Measurements from ENCODE around the gene DDB1. TPM values are rescaled to one million over a fixed set of nuclear protein-coding genes. Genes with fewer than 3 reads are reported as not detected.

DDB1 gene
- total RNA-seq, 1 donor: 330 TPM

DNA sequence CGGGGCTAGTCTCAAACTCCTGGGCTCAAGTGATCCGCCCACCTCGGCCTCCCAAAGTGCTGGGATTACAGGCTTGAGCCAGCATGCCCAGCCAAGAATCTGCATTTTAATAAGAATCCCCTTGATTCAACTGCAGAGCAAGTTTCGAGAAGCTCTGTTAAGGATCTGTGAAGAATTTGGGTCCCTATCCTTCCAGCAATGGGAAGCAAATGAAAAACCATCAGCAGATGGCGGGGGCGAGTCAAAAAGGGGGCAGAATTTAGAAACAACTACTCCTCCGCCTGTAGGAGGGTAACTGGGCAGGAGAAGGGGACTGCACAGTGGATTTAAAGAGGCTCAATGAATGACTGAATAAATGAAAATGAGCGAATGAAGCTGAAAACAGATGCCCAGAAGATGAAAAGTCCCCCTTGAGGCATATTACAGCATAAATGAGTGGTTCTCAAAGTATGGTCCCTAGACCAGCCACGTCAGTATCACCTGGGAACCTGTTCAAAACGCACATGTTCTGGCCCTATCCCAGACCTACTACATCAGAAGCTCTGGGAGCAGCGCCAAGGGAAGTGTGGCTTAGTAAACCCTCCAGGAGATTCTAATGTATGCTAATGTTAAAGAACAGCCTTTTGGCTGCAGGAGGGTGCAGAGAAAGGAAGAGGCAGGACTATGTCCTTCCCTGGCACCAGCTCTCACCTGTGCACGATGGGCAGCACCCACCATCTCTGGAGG lies 52.8 kb downstream of the DDB1 start:
- peaks cover 4% of the 10 kb centered on the region for H4K20me1 ChIP-seq (ENCODE audit: insufficient read depth, low read length)
- TF ChIP-seq, protein P1, sequence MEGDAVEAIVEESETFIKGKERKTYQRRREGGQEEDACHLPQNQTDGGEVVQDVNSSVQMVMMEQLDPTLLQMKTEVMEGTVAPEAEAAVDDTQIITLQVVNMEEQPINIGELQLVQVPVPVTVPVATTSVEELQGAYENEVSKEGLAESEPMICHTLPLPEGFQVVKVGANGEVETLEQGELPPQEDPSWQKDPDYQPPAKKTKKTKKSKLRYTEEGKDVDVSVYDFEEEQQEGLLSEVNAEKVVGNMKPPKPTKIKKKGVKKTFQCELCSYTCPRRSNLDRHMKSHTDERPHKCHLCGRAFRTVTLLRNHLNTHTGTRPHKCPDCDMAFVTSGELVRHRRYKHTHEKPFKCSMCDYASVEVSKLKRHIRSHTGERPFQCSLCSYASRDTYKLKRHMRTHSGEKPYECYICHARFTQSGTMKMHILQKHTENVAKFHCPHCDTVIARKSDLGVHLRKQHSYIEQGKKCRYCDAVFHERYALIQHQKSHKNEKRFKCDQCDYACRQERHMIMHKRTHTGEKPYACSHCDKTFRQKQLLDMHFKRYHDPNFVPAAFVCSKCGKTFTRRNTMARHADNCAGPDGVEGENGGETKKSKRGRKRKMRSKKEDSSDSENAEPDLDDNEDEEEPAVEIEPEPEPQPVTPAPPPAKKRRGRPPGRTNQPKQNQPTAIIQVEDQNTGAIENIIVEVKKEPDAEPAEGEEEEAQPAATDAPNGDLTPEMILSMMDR (IDR thresholded peaks at IDR 0.05; ENCODE audit: extremely low read depth, low read depth, low read length): no peak
- H3K4me2 ChIP-seq (ENCODE audit: insufficient read depth, low read length): no peak overlapping the region
- H2AFZ ChIP-seq (ENCODE audit: low read length): no peak overlapping the region
- peaks cover 9% of the 10 kb centered on the region for H3K27me3 ChIP-seq (ENCODE audit: insufficient read depth, low read length)
- DNase-seq (ENCODE audit: insufficient read length, low spot score, missing footprints): peak; percentile 49
- no peak overlapping the region for H3K27ac ChIP-seq (ENCODE audit: low read depth, low read length)
- no peak overlapping the region for H3K4me3 ChIP-seq (ENCODE audit: insufficient read depth, low read length)
- H3K9me3 ChIP-seq (ENCODE audit: low read depth, low read length): no peaks in the 10 kb centered on the region
- peaks cover 3% of the 10 kb centered on the region for H3K4me1 ChIP-seq (ENCODE audit: insufficient read depth, low read length)
- H3K79me2 ChIP-seq (ENCODE audit: insufficient read depth, low read length): no peaks in the 10 kb centered on the region
- H3K36me3 ChIP-seq (ENCODE audit: insufficient read depth, low read length): peaks cover 15% of the 10 kb centered on the region

DNA sequence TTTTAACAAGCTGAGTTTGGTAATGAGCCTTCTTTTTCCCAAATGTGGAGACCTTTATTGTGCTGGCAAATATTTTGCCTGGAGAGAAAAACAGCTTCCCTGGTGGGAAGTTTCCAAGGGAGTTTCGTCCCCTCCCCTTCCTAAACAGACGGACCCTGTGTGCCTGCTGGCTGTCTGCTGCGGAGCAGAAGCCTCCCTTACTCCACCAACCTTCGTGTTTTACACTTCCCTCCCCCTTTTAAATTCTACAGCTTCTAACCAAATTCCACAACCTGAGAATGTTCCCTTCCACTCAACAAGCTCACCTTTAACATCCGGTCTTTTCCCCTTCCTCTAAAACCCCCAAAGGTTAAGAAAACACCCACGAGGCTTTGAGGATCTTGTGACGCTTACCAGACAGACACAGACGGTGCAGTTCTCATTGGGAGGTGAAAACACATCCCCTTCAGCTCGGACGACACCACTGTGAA lies 54.9 kb downstream of the DDB1 start:
- no peak for DNase-seq (ENCODE audit: insufficient read length, low spot score, missing footprints)
- Histone ChIP-seq H3K27ac (ENCODE audit: low read depth, low read length) (no peak overlapping the region), H4K20me1 (ENCODE audit: insufficient read depth, low read length) (peaks cover 4% of the 10 kb centered on the region), H3K4me1 (ENCODE audit: insufficient read depth, low read length) (peaks cover 3% of the 10 kb centered on the region), H3K27me3 (ENCODE audit: insufficient read depth, low read length) (peaks cover 9% of the 10 kb centered on the region), H3K79me2 (ENCODE audit: insufficient read depth, low read length) (no peaks in the 10 kb centered on the region), H3K4me3 (ENCODE audit: insufficient read depth, low read length) (no peak overlapping the region), H3K36me3 (ENCODE audit: insufficient read depth, low read length) (peaks cover 3% of the 10 kb centered on the region), H2AFZ (ENCODE audit: low read length) (no peak overlapping the region), H3K4me2 (ENCODE audit: insufficient read depth, low read length) (no peak overlapping the region), H3K9me3 (ENCODE audit: low read depth, low read length) (no peaks in the 10 kb centered on the region)
- TF ChIP-seq, protein P1 (IDR thresholded peaks at IDR 0.05; ENCODE audit: extremely low read depth, low read depth, low read length): no peak

DNA sequence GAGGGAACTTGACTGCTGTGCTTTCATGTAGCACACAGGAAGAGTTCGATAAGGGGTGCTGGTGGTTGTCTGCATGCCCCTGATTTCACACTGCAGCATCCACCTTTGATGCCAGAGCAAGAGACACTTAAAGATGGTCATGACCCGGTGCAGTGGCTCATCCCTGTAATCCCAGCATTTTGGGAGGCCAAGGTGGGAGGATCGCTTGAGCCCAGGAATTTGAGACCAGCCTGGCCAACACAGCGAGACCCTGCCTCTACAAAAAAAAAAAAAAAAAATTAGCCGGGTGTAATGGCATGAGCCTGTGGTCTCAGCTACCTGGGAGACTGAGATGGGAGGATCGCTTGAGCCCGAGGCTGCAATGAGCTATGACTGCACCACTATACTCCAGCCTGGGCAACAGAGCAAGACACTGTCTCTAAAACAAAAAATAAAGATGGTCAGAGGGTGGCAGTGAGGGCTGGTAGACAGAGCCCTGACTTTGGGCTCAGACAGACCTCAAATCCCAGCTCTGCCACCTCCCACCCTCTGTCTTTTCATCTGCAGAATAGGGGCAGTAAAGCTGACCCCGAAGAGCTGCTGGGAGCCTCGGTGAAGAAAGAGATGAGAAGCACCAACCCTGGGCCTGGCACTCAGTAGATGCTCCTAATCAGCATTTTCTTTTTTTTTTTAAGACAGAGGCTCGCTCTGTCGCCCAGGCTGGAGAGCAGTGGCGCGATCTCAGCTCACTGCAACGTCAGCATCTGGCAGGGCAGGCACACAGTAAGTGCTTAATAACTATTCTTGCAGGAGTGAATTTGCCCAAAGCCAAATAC lies 55.5 kb downstream of the DDB1 start:
- peaks cover 3% of the 10 kb centered on the region for H3K36me3 ChIP-seq (ENCODE audit: insufficient read depth, low read length)
- peaks cover 4% of the 10 kb centered on the region for H3K27me3 ChIP-seq (ENCODE audit: insufficient read depth, low read length)
- H3K4me3 ChIP-seq (ENCODE audit: insufficient read depth, low read length): no peak overlapping the region
- H3K9me3 ChIP-seq (ENCODE audit: low read depth, low read length): no peaks in the 10 kb centered on the region
- H3K79me2 ChIP-seq (ENCODE audit: insufficient read depth, low read length): no peaks in the 10 kb centered on the region
- H3K27ac ChIP-seq (ENCODE audit: low read depth, low read length): no peak overlapping the region
- H3K4me2 ChIP-seq (ENCODE audit: insufficient read depth, low read length): no peak overlapping the region
- DNase-seq (ENCODE audit: insufficient read length, low spot score, missing footprints): no peak
- H3K4me1 ChIP-seq (ENCODE audit: insufficient read depth, low read length): peaks cover 3% of the 10 kb centered on the region
- TF ChIP-seq, protein P1 (IDR thresholded peaks at IDR 0.05; ENCODE audit: extremely low read depth, low read depth, low read length): no peak
- H4K20me1 ChIP-seq (ENCODE audit: insufficient read depth, low read length): peaks cover 4% of the 10 kb centered on the region
- H2AFZ ChIP-seq (ENCODE audit: low read length): no peak overlapping the region

DNA sequence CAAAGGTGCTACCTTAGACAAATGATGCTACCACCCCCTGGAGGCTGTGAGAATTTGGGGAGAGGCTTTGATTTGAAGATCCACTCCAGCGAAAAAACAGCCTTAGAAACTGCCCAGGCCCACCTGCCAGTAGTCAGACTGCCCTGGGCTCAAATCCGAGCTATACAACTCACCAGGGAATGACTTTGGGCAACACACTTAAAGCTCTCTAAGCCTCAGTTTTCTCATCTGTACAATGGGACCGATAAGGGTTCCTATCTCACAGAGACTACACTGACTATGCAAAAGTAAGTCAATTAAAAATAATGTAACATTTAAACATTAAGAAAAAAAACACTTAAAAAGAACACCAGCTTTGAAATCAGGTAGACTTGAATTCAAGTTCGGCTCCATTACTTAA lies 57.7 kb downstream of the DDB1 start:
- Histone ChIP-seq H2AFZ (ENCODE audit: low read length) (no peak overlapping the region), H3K9me3 (ENCODE audit: low read depth, low read length) (no peaks in the 10 kb centered on the region), H3K4me1 (ENCODE audit: insufficient read depth, low read length) (no peaks in the 10 kb centered on the region), H3K4me2 (ENCODE audit: insufficient read depth, low read length) (no peak overlapping the region), H4K20me1 (ENCODE audit: insufficient read depth, low read length) (peaks cover 2% of the 10 kb centered on the region), H3K4me3 (ENCODE audit: insufficient read depth, low read length) (no peak overlapping the region), H3K27me3 (ENCODE audit: insufficient read depth, low read length) (no peaks in the 10 kb centered on the region), H3K79me2 (ENCODE audit: insufficient read depth, low read length) (no peaks in the 10 kb centered on the region), H3K27ac (ENCODE audit: low read depth, low read length) (no peak overlapping the region), H3K36me3 (ENCODE audit: insufficient read depth, low read length) (peaks cover 6% of the 10 kb centered on the region)
- no peak for DNase-seq (ENCODE audit: insufficient read length, low spot score, missing footprints)
- TF ChIP-seq, protein P1 (IDR thresholded peaks at IDR 0.05; ENCODE audit: extremely low read depth, low read depth, low read length): no peak

Measured in osteoblast (primary cell).